ENCODE results near the gene ALAD.

ALAD gene

DNA sequence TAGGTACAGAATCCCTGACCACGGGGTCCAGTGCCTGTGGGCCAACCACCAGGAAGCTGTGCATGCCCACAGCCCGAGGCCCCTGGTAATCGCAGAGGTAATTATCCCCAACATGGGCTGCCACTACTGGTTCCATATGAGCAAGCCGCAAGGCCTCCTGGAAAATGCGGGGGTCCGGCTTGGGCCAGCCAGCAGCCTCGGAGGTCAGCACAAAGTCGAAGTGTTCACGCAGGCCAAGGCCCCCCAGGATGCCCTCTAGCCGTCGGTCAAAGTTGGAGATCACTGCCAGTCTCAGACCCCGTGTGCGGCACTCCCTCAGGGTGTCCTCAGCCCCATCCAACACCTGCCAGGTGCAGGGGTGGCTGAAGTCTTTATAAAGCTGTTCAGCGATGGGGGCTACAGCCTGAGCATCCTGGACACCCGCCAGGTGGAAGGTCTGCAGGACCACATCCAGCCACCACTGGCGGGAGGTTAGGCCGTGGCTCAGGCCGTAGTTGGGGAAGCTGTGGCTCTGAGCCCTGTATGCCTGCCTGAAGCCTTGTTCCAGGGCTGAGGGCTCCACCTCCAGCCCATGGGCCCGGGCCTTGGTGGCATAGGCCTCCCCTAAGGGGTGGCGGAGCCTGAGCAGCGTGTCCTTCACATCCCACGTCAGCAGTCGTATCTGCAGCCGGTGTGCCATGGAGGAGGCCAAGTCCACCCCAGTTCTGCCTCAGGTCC, 27.2 kb downstream of the ALAD start:
- no peak for DNase-seq (ENCODE audit: low read depth)

DNA sequence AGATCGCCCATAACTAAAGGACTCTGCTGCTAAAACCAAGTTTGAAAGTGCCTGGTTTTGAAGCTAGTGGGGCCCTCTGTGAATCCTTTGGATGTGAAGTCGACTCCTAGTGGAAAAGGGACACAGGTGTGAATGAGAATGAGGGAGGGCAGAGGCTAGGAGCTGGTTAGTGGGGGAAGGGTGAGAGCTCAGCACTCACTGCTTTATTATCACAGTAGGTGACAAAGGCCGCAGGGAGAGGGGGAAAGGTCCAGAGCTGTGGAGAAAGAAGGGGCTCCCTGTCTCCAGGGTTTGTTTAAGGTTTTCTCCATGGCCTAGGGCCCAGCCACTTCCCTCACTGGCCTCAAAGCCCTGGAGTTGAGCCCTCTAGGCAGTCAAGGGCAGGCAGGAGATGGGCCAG, 27.8 kb downstream of the ALAD start:
- DNase-seq (ENCODE audit: low read depth), result no peak

DNA sequence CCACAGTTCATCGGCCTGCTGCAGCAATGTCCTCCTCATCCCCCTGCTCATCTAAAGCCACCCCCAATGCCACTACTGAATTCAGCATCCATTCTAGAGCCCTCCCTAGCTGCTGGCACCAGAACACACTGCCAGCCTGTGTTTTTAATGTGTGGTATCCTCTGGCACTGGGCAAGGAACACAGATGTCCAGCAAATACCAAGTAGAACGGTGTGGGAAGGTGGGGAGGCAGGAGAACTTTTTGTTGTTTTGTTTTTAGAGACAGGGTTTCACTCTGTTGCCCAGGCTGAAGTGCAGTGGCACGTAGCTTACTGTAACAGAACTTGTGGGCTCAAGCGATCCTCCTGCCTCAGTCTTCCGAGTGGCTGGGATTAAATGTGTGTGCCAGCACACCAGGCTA, 29.0 kb downstream of the ALAD start:
- DNase-seq (ENCODE audit: low read depth), result no peak

DNA sequence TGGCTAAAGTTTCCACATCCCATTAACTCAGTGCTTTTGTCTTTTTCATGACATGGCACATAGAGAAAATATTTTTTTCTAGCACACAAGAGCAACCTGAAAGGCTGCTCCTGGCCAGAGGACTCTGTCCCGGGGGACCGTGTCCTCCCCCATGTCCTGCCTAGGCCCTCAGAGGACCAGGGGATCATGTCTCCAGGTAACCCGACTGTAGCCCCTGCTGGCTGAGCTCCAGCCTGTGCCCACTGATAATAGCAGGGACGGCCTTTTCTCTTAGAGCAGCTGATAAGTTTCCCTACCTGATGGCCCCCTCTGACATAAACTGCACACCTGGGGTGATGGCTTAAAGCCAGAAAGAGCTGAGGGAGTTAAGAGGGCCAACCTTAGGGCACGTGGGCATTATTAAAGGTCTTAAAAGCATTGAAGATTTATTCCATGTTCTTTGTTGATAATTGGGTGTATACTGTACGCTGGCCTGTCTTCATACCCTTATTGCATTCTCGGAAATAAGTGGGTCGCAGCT, 30.2 kb downstream of the ALAD start:
- no peak for DNase-seq (ENCODE audit: low read depth)

DNA sequence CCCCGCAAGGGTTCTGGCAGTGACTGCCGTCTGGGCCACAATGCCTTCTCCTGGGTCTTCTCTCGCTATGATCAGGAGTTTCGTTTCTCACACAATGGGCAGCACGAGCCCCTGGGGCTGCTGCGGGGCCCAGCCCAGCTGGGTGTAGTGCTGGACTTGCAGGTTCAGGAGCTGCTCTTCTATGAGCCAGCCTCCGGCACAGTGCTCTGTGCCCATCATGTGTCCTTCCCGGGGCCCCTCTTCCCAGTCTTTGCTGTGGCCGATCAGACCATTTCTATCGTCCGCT, 31.3 kb downstream of the ALAD start:
- no peak for DNase-seq (ENCODE audit: low read depth)

DNA sequence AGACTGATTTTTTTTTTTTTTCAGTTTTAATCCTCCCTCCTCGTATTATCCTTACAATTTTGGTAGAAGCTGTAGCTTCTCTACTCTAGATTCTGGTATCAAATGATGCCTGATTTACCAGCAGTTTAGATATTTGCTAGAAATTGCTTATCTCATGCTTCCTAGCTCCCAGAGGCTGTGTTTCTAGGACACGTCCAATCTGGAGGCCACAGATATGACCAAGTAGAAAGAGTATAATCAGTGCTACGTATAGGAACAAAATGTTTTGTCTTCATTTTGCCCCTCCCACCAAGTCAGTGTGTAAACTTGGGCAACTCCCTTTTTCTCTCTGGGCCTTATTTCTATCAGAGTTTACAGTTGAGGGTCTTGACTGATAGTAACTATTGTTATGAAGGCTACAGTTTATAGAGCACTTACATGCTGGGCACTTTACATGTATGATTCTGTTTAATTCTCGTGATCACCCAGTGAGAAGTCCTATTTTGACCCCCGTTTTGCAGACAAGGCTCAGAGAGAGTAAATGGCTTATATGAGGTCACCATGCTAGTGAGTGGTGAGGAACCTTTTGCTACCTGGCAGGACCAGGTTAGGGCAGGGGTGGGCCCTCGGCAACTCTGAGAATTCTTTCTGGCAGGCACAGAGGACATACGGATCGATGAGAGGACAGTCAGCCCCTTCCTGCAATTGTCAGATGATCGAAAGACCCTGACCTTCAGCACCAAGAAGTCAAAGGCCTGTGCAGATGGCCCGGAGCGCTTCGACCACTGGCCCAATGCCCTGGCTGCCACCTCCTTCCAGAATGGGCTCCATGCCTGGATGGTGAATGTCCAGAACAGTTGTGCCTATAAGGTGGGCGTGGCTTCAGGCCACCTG, 31.9 kb downstream of the ALAD start:
- DNase-seq (ENCODE audit: low read depth), result no peak

DNA sequence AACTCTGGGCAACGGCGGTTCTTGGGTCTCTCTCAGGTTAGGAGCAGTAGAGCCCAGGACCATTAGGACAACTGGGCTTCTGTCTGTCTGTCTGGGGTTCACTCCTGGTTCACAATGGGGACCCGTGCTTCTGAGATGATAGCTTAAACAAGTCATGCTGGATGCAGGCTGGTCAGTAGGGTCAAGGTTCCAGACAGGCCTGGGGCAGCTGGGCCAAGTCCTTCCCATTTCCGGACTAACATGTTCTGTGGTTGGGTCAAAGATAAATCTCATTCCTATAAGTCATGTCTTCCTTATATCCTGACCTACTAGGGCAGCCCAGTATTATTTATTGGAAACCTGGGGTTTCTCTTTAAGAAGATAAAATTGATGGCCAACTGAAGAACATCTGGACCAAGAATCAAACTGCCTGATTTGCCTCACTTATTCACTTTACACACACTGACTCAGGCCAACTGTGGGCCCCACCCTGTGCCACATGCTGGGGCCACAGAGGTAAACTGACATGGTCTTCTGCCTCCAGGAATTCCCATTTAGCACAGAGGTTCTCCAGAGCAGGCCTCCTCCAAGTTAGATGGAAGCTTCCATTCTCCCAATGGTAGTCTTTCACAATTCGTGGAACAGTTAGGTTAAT, 32.6 kb downstream of the ALAD start:
- DNase-seq (ENCODE audit: low read depth), result no peak

DNA sequence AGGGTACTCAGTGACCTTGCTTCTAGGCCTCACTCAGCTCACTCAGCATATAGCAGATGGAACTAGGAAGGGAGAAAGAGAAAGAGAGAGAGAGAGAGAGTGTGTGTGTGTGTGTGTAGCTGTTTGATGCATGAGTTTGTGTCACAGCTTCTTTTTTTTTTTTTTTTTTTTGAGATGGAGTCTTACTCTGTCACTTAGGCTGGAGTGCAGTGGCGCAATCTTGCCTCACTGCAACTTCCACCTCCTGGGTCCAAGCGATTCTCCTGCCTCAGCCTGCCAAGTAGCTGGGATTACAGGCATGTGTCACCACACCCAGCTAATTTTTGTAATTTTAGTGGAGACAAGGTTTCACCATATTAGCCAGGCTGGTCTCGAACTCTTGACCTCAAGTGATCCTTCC, 35.4 kb downstream of the ALAD start:
- DNase-seq (ENCODE audit: low read depth), result peak; percentile 60

DNA sequence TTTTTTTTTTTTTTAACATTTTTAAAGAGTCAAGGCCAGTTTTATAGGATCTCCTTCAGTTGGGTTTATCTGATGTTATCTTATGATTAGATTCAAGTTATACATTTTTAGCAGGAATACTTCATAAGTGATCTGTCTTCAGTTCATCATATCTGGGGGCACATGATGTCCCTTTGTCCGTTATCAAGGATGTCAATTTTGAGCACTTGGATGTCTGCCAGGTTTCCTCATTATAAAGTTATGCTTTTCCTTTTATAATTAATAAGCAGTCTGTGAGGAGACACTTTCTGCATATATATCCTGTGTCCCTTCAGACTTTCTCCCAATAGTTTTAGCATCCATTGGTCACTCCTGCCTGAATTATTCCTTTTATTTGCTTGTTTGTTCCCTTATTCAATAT, 36.1 kb downstream of the ALAD start:
- DNase-seq (ENCODE audit: low read depth), result no peak

DNA sequence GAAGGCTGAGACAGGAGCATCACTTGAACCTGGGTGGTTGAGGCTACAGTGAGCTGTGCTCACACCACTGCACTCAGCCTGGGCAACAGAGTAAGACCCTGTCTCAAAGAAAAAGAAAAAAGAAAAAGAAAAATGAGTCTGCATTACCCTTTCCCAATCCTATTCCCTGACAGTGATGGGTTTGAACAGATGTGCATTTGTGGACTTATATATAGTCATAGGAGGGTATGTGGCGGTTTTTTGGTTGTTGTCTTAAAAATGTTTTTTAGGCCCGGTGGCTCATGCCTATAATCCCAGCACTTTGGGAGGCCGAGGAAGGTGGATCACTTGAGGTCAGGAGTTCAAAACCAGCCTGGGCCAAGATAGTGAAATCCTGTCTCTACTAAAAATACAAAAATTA, 37.7 kb downstream of the ALAD start:
- no peak for DNase-seq (ENCODE audit: low read depth)

DNA sequence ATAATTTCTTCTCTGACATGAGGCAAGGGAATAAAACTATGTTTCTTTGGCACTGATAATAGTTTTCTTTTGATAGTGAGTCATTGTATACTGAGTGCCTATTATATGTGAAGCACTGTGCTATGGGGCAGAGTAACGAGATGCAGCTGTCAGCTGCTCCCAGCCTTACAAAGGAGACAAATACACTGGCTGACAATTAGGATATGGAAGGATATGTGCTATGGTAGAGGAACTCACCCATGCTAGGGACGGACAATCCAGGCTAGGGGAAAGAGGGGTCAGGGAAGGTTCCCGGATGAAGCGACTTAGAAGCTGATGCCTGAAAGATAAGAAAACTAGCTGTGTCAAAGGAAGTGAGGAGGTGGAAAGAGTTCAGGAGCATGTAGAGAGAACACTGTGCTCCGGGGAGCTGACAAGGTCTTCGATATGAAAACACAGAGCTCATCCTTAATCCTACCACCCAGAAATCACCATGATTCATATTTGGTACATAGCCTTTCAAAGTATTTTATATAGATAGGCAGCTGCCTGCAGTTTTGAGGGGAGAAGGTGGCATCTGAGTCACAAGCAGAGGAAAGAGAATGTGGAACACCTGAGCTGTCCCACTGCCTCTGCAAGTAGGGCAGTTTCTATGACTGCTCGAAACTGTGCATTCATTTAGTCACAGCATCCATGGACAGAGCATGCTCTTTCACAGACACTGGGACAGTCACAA, 39.6 kb downstream of the ALAD start:
- peak; percentile 60 for DNase-seq (ENCODE audit: low read depth)

DNA sequence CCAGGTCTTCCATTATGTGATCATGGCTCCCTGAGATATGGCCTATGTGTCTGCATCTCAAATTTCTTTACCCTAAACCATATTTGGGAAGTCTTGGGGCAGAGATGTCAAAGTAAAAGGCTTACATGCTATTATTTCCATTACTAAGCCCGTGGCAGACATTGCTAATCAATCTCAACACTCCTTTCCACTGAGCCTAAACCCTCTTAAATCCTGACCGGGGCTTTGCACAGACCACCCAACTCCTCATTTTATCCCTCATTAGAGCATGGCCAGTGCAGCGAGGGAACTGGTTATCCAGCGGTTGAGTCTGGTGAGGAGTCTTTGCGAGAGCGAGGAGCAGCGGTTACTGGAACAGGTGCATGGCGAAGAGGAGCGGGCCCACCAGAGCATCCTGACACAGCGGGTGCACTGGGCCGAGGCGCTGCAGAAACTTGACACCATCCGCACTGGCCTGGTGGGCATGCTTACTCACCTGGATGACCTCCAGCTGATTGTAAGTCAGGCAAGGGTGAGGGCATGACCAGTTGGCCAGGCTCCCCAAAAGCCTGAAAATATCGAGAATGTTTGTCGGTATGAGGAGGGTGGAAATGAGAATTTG, 40.7 kb downstream of the ALAD start:
- no peak for DNase-seq (ENCODE audit: low read depth)

DNA sequence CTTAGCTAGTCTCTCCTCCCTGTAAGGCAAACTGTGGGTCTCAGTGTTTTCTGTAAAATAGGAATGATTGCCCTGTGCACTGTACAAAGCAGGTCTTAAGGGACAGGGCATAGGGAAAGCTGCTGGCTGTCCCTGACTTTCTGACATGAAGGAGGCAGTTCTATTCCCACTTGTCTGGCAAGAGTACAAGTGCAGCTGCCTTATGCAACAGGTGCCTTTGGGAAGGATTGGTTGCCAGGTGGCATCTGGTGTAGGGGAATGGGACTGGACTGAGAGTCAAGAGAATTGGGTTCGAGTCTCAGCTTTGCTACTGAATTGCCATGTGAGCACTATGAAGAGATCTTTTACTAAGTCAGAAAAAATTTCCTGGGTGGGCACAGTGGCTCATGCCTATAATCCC, 41.7 kb downstream of the ALAD start:
- DNase-seq (ENCODE audit: low read depth), result no peak

DNA sequence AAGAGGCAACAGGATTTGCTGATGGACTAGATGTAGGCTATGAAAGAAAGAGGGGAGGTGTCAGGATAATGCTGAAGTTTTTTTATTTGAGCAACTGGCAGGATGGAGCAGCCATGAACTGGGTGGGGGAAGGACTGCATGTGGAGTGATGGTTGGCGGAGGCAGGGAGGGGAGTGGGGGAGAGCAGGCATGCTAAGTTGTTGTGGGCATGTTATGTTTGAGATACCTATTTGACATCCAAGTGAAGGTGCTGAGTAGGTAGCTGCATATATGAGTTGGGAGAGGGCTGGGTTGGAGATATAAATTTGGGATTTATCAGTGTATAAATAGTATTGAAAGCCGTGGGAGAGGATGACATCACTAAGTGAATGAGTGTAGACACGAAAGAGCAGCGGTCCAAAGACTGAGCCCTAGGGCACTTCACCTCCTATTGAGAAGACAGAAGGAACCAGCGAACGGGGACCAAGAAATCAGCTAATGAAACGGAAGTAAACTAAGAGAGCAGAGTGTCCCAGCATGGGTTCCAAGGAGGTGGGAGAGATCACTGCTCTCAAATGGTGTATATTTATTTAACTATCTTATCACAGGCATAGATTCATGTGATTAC, 44.3 kb downstream of the ALAD start:
- DNase-seq (ENCODE audit: low read depth), result no peak

DNA sequence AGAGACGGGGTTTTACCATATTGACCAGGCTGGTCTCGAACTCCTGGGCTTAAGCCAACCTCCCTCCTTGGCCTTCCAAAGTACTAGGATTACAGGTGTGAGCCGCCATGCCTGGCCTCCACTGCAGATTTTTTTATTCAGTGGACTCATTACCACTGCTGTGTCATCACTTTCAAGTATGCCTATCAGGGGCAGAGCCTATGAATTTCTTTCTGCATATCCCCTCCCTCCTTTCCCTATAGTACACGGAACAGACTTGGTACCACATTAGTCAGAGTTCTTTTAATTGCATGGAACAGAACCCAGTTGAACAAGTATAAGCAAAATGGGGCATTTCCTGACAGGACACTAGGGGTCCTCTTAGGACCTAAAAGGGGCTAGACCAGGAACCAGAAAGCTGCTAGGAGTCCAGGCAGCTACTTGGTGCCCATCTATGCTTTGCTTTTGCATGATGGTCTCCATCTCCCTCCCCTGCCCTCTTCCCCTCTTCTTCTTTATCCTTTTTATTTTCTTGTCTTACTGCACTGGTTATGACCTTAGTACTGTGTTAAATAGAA, 46.0 kb downstream of the ALAD start:
- DNase-seq (ENCODE audit: low read depth), result no peak

DNA sequence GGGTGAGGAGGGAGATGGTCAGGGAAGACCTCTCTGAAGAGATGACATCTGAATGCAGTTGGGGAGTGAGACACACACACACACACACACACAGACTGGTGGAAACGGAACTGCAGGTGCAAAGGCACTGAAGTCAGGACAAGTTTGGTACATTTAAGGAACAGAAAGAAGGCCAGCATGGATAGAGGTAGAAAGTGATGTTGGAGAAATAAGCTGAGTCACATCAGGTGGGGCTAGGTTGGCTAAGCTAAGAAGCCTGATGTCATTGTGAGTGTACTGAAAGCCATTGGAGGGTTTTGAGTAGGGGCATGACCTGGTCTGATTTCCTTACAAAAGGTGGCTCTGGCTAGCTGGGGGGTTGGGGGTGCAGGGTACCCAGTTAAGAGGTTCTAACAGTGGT, 48.7 kb downstream of the ALAD start:
- no peak for DNase-seq (ENCODE audit: low read depth)

DNA sequence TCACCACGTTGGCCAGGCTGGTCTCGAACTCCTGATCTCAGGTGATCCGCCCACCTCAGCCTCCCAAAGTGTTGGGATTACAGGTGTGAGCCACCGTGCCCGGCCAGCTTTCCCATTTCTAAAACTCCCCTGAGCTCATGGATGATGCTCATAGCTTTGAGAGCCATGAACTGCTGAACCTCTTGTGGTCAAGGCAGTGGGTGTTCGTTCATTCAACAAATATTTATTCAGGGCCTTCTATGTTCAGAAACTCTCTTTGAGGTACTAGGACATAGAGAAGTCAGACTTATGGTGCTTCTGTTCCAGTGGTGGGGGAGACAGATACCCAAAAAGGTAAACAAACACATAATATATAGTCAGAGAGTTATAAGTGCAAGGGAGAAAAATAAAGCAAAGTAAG, 49.1 kb downstream of the ALAD start:
- DNase-seq (ENCODE audit: low read depth), result no peak

DNA sequence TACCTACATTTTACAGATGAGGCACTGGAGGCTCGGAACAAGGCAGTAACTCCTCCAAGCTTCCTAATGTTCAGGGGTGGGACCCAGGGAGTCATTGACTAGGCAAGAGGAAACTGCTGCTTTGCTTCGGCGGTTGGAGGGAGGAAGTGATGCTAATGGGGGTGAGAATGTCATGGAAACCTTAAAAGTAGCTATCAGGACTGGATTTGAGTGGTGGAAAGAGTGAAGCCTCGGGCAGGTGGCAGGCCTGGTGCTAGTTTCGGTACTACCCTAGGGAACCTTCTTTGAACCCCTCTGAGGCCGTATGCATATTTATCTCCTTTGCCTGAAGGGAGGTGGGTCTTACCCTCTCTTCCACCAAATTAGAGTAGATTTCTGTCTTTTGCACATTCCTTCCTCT, 50.1 kb downstream of the ALAD start:
- DNase-seq (ENCODE audit: low read depth), result no peak

DNA sequence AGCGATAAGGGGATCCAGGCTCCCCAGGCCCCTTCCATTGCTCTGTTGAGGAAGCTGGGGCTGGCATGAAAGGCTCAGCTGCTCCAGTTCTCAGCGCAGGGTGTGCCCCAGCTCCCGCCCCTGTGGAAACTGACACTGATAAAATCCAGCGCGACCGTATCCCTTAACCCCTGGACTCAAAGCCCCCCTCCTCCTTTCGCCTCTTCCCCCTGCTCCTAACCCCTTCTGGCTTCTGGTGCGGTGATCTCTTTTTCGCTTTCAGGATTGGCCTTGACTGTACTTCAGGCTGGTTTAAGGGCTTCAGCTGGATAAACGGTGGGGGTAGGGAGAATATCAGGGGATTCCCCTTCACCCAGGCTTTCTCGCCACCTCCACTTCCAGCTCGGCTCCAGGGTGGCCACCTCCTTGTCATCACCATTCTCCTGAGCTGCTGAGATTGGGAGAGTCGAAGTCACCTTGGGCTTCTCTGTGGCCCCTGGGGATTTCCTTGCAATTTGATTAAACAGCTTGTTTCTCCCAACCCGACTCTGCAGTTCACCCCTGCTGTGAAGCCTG, 50.9 kb downstream of the ALAD start:
- DNase-seq (ENCODE audit: low read depth), result no peak

DNA sequence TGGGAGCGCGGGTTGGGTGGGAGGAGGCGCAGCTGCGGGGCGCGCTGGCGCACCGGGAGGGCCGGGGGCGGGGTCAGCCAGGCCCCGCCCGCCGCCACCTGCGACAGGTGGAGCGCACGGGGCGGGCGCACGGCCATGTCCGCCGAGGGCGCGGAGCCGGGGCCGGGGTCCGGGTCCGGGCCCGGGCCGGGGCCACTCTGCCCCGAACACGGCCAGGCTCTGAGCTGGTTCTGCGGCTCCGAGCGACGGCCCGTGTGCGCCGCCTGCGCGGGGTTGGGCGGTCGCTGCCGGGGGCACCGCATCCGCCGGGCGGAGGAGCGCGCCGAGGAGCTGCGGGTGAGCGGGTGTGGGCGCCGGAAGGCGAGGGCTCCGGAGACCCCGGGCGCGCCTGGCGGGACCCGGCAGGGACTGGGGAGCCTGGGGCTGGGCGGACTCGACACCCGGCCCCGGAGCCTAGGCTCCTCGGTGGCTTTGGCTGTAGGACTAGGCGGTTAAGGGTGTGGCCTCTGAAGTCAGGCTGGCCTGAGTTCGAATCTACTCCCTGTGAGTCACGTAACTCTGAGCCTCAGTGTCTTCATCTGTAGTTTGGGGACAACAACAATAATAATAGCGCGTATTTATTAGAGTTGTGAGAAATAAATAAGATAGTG, 51.5 kb downstream of the ALAD start, which contains the start of gene BSPRY:
Gene BSPRY, plus strand, starts transcription at position 97 of the 650 bp plus-strand sequence. Its CDS starts 39 bp downstream, at position 136.
- no peak for DNase-seq (ENCODE audit: low read depth)
